UCSD-AML1 (cell line): ENCODE results near the gene HLA-DMB.
A peak's percentile ranks its signal among the peaks of the same experiment; 100 is the strongest.

ENCODE experiments used
- DNase-seq: peaks from one replicate; lab custom pipeline; 2025; ENCODE audit not compliant: unreplicated experiment; lab: John Stamatoyannopoulos, UW

Gene HLA-DMB

DNA sequence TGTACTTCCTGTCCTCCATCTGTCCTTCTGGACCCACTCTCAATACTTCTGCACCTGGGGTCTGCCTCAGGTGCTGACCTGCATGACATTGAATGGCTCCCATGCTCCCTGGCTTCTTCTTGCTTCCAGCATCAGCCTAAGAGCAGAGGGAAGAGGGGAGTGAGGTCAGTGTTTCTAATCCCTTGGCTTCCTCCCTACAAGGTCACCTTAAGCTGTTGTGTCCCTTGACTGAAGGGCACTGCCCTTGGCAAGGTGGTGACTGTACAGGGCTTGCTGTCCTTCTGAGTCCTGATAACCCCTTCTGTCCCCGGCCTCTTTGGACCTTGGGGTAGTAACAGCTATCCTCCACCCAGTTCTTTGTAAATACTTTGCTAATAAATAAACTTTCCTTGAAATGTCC, 9.6 kb downstream of the HLA-DMB start:
- DNase-seq, result no peak

DNA sequence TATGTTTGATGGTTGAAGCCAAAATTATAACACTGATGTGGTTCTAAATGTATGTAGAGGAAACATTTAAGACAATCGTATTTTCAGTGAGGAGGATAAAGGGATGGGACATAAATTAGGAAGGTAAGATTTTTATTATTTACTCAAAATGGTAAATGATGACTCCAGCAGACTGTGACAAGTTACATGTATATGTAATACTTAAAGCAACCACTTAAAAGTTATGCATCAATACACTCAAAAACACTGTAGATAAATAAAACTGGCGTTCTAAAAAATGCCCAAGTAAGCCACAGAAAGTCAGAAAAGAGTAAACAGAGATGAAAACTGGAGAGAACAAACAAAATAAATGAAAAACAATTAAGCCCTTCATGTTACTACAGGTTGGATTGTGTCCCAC, 18.7 kb downstream of the HLA-DMB start:
- no peak for DNase-seq

DNA sequence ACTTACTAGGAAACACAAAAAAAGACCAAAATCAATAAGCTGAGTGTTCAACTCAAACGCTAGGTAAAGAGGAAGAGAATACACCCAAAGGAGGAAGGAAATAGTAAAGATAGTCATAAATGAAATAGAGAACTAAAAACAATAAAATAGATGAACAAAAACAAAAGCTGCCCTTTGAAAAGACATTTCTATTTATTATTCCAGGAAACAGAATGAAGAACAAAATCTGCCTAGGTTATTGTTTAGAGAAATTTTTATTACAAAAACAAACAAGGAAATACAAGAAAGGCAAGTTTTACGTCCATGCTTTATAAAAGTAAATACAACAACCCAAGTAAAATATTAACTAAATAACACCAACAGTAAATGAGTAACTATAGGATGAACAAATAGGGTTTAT, 20.1 kb downstream of the HLA-DMB start:
- DNase-seq, result no peak

DNA sequence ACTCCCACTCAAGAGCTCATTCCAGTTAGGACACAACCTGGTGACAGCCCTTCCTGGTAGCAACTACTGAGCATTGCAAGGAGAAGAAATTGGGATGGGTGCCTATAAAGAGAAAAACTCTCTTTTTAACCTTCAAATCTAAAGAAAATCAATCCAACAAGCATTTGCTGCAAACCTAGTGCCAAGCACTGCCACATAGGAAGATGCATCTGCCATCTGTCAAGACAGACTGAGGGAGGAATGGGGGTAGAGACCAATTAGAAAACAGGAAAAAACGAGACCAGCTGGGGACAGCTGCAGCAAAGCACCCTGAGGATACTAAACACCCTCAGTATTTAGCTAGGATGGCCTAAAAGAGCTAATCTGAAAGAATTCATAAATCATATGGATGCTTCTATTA, 27.9 kb downstream of the HLA-DMB start:
- no peak for DNase-seq

DNA sequence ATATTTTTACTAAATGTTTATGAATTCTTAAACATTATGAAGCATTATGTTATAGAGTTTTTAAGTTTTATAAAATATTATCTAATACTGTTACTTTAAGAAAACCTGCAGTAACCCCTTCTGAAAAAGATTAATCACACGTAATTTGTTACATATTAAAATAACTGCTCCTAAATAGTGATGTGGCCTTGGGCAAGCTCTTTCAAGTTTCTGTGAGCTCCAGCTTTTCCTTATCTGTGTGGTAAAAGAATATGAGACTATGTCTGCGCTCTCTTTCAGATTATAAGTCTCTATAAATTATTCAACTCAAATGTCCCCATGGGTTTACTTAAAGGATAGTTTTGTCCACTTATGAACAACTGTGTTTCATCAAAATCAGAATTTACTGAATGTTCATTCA, 31.9 kb downstream of the HLA-DMB start:
- no peak for DNase-seq

DNA sequence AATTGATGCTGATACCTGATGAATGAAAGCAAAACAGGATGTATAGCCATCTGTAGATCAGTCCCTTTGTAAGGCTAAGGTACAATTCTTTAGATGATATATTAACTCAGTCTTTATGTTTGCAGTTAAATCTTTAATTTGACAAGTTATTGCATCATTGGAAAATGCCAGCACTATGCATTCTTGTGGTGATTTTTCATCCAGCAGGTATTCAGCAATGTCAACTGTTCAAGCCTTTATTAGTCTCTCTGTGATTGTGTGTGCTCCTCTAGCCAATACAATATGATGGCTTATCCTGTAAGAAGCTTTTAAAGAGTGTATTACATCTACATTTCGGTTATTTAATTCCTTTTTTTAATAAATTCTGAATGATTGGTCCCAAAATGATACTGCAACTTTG, 34.3 kb downstream of the HLA-DMB start:
- no peak for DNase-seq

DNA sequence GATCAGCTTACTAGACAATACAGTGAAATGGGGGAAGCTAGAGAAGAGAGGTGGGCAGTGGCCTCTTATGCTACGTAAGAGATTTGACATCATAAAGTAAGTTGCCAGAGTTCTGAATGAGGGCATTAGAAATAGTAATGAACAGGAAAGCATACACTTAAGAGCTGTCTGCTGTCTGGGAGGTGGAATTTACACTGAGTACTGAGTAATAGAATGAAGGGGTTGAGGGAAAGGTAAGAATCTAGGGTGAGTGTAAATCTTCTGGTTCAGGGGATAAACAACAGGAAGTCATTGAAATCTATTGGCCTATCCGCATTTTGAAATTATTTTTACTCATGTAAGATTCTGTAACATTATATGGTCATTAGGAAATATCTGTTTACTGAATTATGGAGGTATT, 35.8 kb downstream of the HLA-DMB start:
- DNase-seq, result no peak

DNA sequence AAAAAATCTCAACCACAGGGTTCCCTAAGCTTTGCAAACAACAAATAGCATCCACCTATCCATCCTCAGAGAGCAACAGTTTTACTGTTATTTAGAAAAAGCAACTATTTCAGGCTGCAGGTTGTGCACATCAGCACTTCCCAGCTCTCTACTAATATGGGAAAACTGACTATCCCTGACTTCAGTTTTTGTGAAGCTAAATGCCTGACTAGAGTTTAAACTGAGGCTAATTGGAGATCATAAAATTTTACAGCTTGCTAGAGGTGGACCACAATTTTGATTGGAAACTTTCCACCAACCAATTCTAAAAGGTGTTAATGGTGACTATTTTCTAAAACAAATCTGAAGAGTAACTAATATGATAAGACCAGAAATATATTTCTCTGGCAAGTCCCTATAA, 36.9 kb downstream of the HLA-DMB start:
- no peak for DNase-seq

DNA sequence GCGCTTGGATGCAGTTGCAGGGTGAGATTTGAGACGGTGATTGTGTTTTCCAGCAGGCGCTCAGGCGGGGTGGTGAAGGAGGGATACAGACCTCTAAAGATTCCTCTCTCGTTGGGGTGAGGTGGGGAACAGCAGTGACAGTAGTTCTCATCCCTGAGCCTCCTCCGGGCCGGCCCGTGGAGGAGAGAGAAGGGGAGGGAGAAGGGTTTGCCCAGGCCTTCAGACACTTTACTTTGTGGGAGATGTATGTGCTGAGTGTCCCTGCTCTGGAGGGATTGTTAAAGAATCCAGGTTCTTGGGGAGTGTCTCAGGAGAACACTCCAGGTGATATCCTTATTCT, 45.9 kb downstream of the HLA-DMB start:
- DNase-seq, result no peak

DNA sequence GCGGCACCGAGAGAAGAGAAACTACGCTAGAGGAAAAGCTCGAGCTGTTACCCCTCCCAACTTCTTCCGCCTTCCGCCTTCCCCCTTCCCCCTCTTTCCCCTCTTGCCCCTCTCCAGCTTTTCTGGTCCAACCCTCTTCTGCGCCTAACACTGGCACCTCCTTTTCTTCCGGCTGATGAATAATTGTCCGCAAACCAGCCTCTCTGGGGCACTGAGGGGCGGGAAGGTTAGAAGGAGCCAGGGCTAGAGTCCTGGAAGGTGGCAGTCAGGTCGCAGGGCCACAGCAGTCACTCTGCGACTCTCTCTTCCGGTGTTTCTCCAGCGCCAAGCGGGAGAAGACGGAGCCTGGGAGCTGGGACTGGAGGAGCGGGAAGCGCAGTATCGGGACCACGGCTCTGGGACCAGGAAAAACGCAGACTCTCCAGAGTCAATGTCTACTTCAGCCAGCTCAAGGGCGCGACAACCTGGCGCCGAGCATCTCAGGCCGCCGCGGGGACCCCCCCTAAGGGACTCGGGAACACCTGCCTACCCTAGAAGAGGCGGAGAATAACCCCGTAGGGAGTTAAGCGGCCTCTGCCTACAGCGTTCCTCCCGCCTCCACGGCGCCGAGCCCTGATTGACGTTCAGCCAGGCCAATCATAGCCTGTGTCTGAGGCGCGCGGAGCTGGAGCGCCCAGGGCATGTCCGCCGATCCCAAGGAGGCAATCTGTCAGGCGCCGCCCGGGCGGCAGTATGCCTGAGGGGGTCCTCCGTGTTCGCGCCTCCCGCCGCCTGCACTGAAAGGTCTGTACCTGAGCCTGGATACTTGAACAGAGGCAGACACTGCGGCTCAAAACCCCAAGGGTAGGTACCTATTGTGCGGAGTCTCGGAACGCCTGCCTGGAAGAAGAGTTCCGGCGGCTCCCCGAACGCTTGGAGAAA, 46.5 kb downstream of the HLA-DMB start:
- peak; percentile 92 for DNase-seq

DNA sequence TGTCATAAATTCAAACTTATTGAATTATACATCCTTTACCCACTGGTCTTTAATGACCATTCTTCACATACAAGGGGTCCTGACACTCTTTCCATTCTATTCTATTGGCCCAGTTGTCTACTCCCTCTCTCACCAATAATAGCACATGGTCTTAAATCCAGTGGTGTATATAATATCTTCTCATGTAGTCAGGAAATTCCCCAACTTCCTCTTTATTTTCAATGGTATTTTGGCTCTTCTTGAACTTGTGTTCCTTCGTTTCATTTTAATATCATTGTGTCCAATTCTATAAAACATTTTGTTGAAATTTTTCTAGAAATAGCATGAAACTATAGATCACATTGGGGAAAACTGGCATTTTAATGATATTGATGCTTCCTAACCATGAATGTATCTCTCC, 50.0 kb downstream of the HLA-DMB start:
- DNase-seq, result no peak

DNA sequence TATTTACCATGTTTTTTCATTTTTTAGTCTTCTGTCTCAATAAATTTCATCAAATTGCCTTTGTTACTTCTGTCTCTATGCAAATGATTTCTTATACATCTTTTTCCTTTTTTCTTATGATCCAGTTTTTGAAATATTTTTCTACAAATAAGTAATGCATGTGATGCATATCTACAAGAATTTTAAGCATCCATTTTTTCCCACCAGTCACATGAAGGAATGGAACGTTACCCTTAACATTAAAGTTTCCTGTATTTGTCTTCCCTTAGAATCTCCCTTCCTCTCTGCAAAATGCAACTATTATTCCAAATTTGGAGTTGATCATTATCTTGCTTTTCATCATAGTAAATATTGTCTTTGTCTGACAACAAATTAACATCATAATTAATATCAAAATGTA, 51.3 kb downstream of the HLA-DMB start:
- DNase-seq, result no peak

DNA sequence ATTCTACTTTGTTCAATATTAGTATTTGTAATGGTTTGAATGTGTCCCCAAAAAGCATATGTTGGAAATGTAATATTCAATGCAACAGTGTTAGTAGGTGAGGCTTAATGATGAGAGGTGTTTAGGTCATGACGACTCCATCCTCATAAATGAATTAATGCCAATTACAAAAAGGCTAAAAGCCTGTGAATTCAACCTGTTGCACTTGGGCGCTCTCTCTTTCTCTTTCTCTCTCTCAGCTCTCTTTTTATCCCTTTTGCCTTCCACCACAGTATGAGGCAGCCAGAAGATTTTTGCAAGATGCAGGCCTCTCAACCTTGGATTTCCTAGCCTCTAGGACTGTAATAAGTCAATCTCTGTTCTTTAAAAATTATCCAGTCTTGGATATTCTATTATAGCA, 52.3 kb downstream of the HLA-DMB start:
- DNase-seq, result no peak

DNA sequence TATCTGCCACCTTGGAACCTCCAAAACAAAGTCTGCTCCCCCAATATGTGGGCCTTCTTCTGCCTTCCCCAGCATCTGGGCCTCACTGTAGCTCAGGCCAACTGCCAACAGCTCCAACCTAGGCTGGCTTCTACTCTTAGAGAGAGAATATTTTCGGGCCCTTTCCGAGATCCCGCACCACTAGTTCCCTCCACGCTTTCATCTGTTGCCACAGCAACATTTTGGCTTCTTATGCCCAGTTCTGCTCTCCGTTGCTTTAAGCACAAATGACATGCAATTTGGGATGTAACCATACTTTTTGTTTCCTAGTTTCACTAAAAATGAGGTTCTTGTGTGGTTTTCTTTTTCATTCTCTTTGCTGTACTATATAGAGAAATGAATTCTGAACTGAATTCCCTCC, 53.2 kb downstream of the HLA-DMB start:
- no peak for DNase-seq

DNA sequence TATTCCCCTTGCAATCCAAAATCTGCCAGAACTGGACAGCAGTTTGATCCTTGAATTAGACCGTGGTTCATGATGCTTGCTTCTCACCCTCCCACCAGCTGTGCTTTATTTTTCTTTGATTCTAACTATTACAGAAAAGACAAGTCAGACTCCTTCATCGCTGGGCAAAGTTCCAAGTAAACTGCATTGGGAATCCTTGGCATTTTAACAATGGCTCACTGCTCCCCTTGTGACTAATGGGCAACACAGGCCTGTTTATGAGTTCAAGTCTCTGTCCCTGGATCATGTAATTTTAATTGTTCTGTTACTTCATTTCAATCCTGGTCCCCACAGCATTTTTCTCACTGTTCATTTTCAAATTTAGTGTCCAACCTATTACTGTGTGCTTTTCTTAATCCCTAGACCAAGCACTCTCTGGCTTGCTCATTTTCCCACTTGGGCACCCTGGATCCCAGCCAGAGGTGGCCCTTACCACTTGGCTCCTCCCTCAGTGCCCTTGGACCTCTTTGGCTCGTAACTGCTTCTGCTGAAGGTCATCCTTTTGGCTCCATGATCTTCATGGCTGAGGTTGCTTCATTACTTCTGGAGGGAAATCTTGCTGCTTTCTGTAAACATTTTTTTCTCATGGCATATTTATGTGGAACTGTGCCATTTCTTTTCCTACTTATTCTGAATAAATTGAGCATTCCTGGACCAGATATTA, 54.0 kb downstream of the HLA-DMB start:
- no peak for DNase-seq

DNA sequence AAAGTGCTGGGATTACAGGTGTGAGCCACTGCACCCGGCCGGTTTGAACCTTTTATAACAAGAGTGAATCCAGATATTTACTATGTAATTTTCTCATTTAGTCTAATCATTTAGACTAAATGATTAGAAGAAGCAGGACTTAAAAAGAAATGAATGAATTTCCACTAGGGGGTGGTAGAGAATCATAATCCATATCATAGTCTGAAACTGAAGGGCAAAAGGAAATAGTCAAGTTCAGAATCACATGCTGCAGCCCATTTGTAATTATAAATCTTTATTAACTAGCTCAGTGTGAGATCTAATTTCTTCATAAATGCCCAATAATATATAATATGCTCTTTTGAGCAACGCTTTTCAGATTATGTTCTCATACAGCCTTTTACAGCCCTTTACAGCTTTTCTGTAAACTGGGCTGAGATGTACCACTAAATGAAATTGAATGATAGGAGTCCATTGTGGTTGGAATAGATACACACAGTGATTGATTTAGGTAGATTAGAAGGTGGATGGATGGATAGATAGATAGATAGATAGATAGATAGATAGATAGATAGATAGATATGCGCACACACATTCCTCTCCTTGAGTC, 55.0 kb downstream of the HLA-DMB start:
- DNase-seq, result no peak
